ENCODE measurements around the gene ANXA5. TPM values are rescaled to one million over a fixed set of nuclear protein-coding genes. Genes with fewer than 3 reads are reported as not detected.
"Not testable (repeated sequence)": the region's sequence is repeated elsewhere in the genome, so short reads cannot be mapped to it uniquely, and the experiment has no call there.

The ANXA5 gene
- 1,484 TPM for polyA plus RNA-seq (2013, experiment 1 of 2; ENCODE audit: insufficient read length)
- polyA plus RNA-seq (2013, experiment 2 of 2; ENCODE audit: insufficient read length) = 1,403 TPM

DNA sequence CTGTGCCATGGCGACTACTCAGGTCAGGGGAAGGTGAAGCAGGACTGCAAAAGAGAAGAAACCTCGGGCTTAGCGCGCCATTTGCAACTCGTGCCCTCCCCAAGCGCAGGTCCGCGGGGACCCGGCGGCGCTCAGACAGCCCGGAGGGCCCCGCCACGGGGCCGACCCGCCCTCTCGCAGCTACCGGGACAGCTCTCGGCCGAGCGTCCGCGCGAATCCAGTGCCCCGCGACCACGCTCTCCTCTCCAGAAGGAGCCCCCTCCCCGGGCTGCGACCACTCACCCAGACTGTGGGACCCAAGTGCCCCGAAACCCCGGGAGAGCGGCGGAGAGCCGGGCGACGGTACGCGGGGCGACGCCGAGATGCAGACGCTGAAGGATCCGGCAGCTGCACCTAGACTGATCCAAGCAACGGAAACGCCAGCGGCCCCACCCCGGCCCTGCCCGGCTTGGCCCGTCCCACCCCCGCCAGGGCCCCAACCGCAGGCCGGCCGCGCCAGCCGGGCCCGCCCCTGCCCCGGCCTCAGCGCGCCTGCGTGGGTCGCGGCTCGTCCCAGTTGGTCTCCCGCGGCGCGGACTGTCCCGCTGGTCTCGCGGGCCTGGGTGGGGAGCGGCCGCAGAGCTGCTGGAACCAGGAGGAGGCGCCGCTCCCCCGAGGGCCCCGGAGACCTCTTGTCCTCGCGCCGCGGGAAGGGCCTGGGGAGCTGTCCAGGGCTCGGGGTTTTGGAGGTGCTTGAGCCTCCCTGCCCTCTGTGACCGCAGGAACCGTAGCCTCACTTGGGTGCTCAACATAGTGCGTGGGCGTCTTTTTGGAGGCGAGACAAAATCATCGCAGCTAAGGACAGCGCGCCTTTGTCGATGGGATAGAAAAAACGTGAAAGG lies at the start of gene ANXA5:
Gene ANXA5, minus strand, starts transcription at position 400 of the 881 bp plus-strand sequence. Its CDS starts 391 bp downstream, at position 9.
- DNase-seq = peak; percentile 94

DNA sequence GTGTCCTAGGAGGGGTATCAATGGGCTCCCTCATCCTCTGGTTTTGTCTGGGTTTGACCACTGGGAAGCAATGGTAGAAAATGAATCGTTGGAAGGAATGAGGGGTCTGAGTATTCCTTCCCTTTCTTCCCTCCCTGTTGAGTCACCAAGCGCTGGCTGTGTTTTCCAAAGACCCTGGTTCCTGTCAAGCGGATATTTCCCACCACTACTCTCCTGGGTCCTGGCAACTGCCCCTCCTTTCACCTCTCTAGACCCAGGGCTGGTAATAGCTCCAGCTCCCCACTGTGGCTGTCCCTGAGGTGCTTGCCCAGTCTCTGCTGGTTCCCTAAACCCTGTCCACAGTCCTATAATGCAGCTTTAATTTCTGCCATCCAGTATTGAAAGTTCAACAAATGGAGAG lies 46.0 kb upstream of the ANXA5 start:
- DNase-seq = no peak

- DNase-seq = no peak
These were observed 45.0 kb upstream of the ANXA5 start for GRCh38 chr4:121741751-121742150.

- DNase-seq = no peak
These were observed 44.1 kb upstream of the ANXA5 start for GRCh38 chr4:121740796-121741409.

GRCh38 chr4:121739575-121739974 lies 42.8 kb upstream of the ANXA5 start:
- DNase-seq = no peak

DNA sequence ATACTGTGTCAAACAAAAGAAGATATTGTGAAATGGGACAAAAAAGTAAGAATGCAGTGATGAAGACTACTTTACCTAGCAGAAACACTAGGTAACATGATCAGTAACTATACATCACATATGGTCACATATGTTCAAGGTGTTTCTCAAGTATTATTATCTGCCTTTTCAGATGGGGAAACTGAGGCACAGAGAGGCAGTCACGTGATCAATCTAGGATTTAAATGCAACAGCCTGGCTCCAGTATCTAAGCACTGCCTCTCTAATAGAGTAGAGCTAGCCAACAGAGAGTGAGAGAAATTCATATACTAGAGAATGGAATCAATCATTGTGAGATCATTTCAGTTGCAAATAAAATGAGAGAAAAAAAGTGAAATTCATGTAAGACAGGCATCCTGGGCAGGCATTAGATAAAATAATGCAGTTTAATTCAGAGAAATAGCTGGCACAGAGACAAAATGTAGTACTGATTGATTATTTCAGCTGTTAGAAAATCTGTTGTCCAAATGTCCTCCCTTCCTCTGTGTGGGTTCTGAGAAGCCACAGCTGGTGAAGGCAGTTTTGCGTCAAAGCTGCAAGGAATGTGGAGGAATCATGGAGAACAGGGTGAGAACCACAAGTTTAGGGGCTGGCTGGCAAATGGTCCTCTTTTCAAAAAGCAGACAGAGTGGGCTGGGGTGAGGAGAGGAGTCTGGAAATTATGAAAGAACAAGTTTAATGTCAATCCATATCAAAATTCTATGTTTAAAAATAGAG lies 42.2 kb upstream of the ANXA5 start:
- peak; percentile 46 for DNase-seq

GRCh38 chr4:121737846-121738554 lies 41.2 kb upstream of the ANXA5 start:
- no peak for DNase-seq

GRCh38 chr4:121736735-121737351 lies 40.1 kb upstream of the ANXA5 start:
- peak; percentile 68 for DNase-seq

DNA sequence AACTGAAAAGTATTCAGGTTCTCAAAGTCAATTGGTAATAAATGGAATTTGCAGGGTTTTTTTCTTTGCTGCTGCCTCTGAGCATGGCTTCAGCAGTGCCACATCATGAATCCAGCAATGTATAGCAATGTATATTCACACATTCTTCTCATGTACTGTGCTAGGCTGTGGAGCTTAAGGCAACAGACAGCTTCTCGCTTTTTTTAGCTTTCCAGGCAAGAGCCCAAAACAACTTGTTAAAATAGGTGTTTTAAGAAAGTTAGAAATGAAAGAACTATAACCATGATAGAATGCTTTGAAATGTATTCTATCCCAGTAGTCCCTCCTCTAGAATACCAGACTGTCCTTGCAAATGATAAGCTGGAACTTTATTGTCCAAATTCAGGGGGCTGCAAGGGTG lies 37.8 kb upstream of the ANXA5 start:
- peak; percentile 27 for DNase-seq

DNA sequence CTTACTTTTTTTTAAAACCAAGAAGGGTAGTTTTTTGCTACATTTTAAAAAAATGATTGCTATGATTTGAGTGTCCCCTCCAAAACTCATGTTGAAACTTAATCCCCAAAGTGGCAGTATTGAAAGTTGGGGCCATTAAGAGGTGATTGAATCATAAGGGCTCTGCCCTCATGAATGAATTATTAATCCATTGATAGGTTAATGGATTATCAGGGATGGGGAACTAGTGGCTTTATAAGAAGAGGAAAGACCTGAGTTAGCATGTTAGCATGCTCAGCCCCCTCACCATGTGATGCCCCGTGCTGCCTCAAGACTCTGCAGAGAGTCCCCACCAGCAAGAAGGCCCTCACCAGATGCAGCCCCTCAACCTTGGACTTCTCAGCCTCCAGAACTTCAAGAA lies 37.2 kb upstream of the ANXA5 start:
- DNase-seq = no peak

GRCh38 chr4:121729753-121730152 lies 33.0 kb upstream of the ANXA5 start:
- DNase-seq = not testable (repeated sequence)

GRCh38 chr4:121728798-121729226 lies 32.0 kb upstream of the ANXA5 start:
- peak; percentile 93 for DNase-seq

DNA sequence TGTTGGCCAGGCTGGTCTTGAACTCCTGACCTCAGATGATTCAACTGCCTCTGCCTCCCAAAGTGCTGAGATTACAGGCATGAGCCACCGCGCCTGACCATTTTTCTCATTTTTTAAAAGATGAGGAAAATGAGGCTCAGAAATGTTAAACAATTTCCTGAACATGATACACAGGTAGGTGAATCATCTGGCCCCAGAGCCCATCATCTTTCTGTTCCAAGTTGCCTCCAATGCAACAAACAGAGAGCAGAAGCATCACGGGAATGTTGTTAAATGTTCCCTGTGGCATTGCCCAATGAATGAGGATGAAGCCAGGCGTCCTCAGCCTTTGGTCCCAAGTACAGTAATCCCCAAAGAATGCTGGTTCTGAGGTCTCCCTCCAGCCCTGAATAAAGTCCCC lies 31.3 kb upstream of the ANXA5 start:
- peak; percentile 96 for DNase-seq

GRCh38 chr4:121726642-121727268 lies 30.0 kb upstream of the ANXA5 start:
- peak; percentile 73 for DNase-seq

DNA sequence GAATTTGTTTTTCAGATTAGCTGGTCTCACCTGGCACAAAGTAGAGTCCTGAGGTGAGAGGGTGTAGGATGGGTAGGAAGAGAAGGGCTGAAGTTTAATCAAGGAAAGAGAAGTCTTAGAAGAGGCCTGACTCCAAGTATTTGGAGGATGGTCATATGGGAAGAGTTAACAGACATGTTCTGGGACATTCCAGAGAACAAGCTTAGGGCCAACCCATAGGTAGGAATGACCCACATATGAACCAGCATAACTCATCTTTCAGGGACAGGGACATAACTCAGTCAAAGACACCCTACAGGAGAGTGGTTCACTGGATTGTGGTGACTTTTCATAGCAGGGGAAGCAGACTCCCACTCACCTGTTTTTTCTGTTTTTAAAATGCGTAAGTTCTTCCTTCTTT lies 27.9 kb upstream of the ANXA5 start:
- no peak for DNase-seq

GRCh38 chr4:121721700-121722099 lies 24.9 kb upstream of the ANXA5 start:
- no peak for DNase-seq

- peak; percentile 29 for DNase-seq
These were observed 23.3 kb upstream of the ANXA5 start for GRCh38 chr4:121720109-121720508.

- DNase-seq = no peak
These were observed 21.0 kb upstream of the ANXA5 start for GRCh38 chr4:121717680-121718237.

GRCh38 chr4:121714548-121714947 lies 17.8 kb upstream of the ANXA5 start:
- no peak for DNase-seq

GRCh38 chr4:121712783-121713182 lies 16.0 kb upstream of the ANXA5 start:
- no peak for DNase-seq
